Skin of body (tissue), 2 donors: Measurements from ENCODE around the gene CLEC16A. TPM values are rescaled to one million over a fixed set of nuclear protein-coding genes. Genes with fewer than 3 reads are reported as not detected.
A peak's percentile ranks its signal among the peaks of the same experiment; 100 is the strongest.

Experiments
- DNase-seq: peaks from one replicate; lab custom pipeline; 2025; lab: John Stamatoyannopoulos, UW
- total RNA-seq: library from RNA; depleted of rRNA; stranded (reverse); fragments of >200 nt; gene quantifications from one replicate; pipeline ENCODE4 v1.2.3, GENCODE V29; 2014

Gene CLEC16A
- total RNA-seq, result 18.0 TPM

GRCh38 chr16:10944249-10945064, at the start of gene CLEC16A:
Gene CLEC16A (plus strand): TSS chr16:10944564. CDS start chr16:10944718, 154 bp downstream.
- DNase-seq, result peak; percentile 92

GRCh38 chr16:10895053-10895946, 49.1 kb upstream of the CLEC16A start:
- no peak for DNase-seq

GRCh38 chr16:10896165-10896564, 48.2 kb upstream of the CLEC16A start:
- no peak for DNase-seq

- no peak for DNase-seq
Observed at GRCh38 chr16:10896723-10897122, 47.6 kb upstream of the CLEC16A start.

GRCh38 chr16:10897134-10897533, 47.2 kb upstream of the CLEC16A start:
- DNase-seq, result no peak

GRCh38 chr16:10902999-10903398, 41.4 kb upstream of the CLEC16A start:
- no peak for DNase-seq

GRCh38 chr16:10906482-10906881, 37.9 kb upstream of the CLEC16A start:
- no peak for DNase-seq

GRCh38 chr16:10906914-10907756, 37.2 kb upstream of the CLEC16A start:
- no peak for DNase-seq

- no peak for DNase-seq
Observed at GRCh38 chr16:10907757-10908045, 36.7 kb upstream of the CLEC16A start.

- no peak for DNase-seq
Observed at GRCh38 chr16:10911267-10911666, 33.1 kb upstream of the CLEC16A start.

GRCh38 chr16:10916534-10916933, 27.8 kb upstream of the CLEC16A start:
- no peak for DNase-seq

GRCh38 chr16:10918294-10919002, 25.9 kb upstream of the CLEC16A start:
- peak; percentile 81 for DNase-seq

GRCh38 chr16:10919003-10919351, 25.4 kb upstream of the CLEC16A start:
- DNase-seq, result no peak

- no peak for DNase-seq
Observed at GRCh38 chr16:10920726-10921427, 23.5 kb upstream of the CLEC16A start.

- no peak for DNase-seq
Observed at GRCh38 chr16:10921536-10922327, 22.6 kb upstream of the CLEC16A start.

GRCh38 chr16:10922328-10923145, 21.8 kb upstream of the CLEC16A start:
- DNase-seq, result no peak

GRCh38 chr16:10923146-10923649, 21.2 kb upstream of the CLEC16A start:
- DNase-seq, result no peak

- no peak for DNase-seq
Observed at GRCh38 chr16:10923650-10924214, 20.6 kb upstream of the CLEC16A start.
